GM12865 (cell line): ENCODE data around the gene SETD9.

Source experiments
- DNase-seq: peaks from one replicate; pipeline ENCODE4 v3.0.0; 2010; ENCODE audit warnings: low read depth
- H3K4me3 ChIP-seq: 2 replicates; pipeline ENCODE4 v1.5.1; 2011; ENCODE audit warnings: mild to moderate bottlenecking, low read depth, low read length, control low read depth
- TF ChIP-seq, protein P1 (sequence below): IDR thresholded peaks from 2 replicates; pipeline ENCODE4 v1.5.1; 2011; ENCODE audit warnings: low read length, control low read depth, low read depth, inconsistent platforms; ENCODE audit not compliant: insufficient read depth; ENCODE audit errors: missing control alignments

Gene SETD9, protein sequence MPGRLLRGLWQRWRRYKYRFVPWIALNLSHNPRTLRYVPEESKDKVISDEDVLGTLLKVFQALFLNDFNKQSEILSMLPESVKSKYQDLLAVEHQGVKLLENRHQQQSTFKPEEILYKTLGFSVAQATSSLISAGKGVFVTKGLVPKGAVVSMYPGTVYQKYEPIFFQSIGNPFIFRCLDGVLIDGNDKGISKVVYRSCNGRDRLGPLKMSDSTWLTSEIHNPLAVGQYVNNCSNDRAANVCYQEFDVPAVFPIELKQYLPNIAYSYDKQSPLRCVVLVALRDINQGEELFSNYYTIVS

GRCh38 chr5:56909294-56910209, at the start of gene SETD9:
TSS of gene SETD9 (plus strand) at chr5:56909596. CDS start at chr5:56909646, 50 bp downstream.
- DNase-seq: peak; percentile 99
- H3K4me3 ChIP-seq: peak within 1 kb of the TSS; percentile 59
- TF ChIP-seq, protein P1, sequence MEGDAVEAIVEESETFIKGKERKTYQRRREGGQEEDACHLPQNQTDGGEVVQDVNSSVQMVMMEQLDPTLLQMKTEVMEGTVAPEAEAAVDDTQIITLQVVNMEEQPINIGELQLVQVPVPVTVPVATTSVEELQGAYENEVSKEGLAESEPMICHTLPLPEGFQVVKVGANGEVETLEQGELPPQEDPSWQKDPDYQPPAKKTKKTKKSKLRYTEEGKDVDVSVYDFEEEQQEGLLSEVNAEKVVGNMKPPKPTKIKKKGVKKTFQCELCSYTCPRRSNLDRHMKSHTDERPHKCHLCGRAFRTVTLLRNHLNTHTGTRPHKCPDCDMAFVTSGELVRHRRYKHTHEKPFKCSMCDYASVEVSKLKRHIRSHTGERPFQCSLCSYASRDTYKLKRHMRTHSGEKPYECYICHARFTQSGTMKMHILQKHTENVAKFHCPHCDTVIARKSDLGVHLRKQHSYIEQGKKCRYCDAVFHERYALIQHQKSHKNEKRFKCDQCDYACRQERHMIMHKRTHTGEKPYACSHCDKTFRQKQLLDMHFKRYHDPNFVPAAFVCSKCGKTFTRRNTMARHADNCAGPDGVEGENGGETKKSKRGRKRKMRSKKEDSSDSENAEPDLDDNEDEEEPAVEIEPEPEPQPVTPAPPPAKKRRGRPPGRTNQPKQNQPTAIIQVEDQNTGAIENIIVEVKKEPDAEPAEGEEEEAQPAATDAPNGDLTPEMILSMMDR: no peak

DNA sequence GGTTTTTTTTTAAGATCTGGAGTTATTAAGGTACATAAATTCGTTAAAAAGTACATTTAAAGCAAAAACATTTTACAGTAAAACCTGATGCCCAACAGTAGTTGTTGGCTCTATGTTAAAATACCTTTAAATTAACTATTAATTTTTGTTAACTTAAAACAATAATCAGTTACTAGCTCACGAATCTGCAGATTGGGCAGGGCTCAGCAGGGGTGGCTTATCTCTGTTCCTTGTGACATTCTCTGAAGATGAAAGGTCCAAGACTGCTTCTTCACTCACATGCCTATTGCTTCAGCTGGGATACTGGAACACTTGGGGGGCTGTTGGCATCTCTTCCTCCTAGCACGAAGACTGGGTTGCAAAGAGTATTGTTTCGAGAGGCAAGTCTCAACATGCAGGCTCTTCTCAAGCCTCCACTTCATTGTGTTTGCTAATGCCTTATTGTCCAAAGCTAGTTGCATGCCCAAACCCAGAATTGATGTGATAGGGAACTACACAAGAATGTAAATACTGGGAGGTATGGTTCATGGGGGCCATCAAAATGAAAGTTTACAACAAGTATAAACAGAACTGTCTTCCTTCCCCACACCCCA, 47.4 kb upstream of the SETD9 start:
- no peak overlapping the region for H3K4me3 ChIP-seq
- DNase-seq: no peak
- TF ChIP-seq, protein P1: no peak

DNA sequence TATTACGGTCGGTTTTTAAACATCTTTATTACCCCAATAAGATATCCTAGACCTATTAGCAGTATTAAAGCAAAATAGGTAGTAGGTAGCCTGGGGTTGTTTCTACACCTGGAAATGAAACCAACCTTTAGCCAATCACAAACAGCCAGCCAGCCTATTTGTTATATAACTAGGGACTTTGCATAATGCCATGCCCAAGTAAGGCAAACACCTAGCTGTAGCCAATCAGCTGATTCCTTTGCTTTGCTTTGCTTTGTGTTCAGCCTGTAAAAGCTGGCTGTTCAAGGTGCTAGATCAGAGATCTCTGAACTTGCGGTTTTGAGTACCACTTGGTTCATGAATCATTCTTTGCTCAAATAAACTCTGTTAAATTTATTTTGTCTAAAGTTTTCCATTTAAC, 46.5 kb upstream of the SETD9 start:
- TF ChIP-seq, protein P1: no peak
- H3K4me3 ChIP-seq: no peak overlapping the region
- no peak for DNase-seq

- DNase-seq: no peak
- TF ChIP-seq, protein P1: no peak
- no peak overlapping the region for H3K4me3 ChIP-seq
Observed at GRCh38 chr5:56871777-56872176, 37.6 kb upstream of the SETD9 start.

- TF ChIP-seq, protein P1: no peak
- H3K4me3 ChIP-seq: no peak overlapping the region
- DNase-seq: no peak
Observed at GRCh38 chr5:56873056-56873455, 36.3 kb upstream of the SETD9 start.

- TF ChIP-seq, protein P1: no peak
- DNase-seq: no peak
- no peak overlapping the region for H3K4me3 ChIP-seq
Observed at GRCh38 chr5:56876327-56876726, 33.1 kb upstream of the SETD9 start.
